ENCODE measurements around the gene KCNN2.
"Not testable (repeated sequence)": the region's sequence is repeated elsewhere in the genome, so short reads cannot be mapped to it uniquely, and the experiment has no call there.

The KCNN2 gene

DNA sequence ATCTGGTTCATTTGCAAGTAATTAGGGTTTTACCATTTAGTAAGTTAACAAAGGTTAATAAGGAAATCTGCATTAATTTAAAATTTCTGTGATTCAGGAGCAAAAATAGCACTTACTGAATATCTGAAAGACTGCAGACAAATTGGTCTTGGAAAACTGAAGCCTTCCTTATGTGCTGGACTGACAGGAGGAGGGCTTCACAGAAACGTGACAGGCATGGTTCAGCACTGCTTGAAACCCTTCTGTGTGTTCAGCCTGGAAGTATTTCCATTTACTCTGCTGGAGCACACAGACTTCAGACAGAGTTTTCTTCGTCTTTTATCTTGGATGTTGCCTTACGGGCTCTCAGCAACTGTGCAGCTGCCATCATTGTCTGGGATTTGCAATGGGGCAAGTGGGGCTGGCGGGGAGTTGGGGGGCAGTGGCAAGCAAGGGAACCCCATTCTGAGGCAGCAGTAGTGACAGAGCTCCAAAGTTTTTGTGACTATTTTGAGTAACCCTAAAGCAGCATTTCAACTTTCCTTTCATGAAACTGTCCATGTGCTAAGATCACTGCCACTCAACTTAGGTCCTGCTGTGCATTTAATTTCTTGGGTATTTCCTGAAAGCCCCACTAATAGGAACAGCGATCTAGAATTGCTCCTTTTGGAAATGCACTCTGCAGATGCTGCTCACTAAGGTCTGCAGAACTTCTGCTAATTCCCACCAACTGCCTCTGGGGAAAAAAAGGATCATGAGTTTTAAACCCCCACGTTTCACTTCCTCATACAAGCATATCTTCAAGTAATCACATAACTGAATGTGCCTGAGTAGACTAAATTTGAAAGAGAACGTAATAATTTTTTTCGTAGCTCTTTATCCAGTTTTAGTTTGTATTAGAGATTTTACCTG lies 56.6 kb downstream of the KCNN2 start:
- no peak for DNase-seq
- no peaks in the 10 kb centered on the region for H3K4me1 ChIP-seq
- no peaks in the 10 kb centered on the region for H3K9me3 ChIP-seq
- TF ChIP-seq, protein P1, sequence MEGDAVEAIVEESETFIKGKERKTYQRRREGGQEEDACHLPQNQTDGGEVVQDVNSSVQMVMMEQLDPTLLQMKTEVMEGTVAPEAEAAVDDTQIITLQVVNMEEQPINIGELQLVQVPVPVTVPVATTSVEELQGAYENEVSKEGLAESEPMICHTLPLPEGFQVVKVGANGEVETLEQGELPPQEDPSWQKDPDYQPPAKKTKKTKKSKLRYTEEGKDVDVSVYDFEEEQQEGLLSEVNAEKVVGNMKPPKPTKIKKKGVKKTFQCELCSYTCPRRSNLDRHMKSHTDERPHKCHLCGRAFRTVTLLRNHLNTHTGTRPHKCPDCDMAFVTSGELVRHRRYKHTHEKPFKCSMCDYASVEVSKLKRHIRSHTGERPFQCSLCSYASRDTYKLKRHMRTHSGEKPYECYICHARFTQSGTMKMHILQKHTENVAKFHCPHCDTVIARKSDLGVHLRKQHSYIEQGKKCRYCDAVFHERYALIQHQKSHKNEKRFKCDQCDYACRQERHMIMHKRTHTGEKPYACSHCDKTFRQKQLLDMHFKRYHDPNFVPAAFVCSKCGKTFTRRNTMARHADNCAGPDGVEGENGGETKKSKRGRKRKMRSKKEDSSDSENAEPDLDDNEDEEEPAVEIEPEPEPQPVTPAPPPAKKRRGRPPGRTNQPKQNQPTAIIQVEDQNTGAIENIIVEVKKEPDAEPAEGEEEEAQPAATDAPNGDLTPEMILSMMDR (IDR thresholded peaks at IDR 0.05; ENCODE audit: low read depth, low read length): no peak
- no peak overlapping the region for H3K4me3 ChIP-seq (ENCODE audit: low read depth, low read length)
- peaks cover 5% of the 10 kb centered on the region; the same call in 1 of the 2 replicates for H3K27me3 ChIP-seq
- H3K36me3 ChIP-seq: no peaks in the 10 kb centered on the region

DNA sequence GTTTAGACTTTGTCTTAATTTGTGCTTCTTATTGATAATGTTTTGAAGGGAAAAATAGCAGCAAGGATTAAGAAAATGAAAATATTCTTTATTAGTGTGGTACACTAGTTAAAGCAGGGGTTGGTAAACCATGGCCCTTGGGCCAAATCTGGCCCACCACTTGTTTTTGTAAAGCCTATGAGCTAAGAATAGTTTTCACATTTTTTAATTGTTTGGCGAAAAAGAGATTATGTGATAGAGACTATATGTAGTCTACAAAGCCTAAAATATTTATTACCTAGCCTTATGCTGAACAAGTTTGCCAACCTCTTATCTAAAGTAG lies 57.2 kb downstream of the KCNN2 start:
- Histone ChIP-seq H3K4me1 (no peaks in the 10 kb centered on the region), H3K27me3 (peaks cover 5% of the 10 kb centered on the region; the same call in 1 of the 2 replicates), H3K4me3 (ENCODE audit: low read depth, low read length) (no peak overlapping the region), H3K9me3 (no peaks in the 10 kb centered on the region), H3K36me3 (no peaks in the 10 kb centered on the region)
- TF ChIP-seq, protein P1 (IDR thresholded peaks at IDR 0.05; ENCODE audit: low read depth, low read length): no peak
- no peak for DNase-seq

DNA sequence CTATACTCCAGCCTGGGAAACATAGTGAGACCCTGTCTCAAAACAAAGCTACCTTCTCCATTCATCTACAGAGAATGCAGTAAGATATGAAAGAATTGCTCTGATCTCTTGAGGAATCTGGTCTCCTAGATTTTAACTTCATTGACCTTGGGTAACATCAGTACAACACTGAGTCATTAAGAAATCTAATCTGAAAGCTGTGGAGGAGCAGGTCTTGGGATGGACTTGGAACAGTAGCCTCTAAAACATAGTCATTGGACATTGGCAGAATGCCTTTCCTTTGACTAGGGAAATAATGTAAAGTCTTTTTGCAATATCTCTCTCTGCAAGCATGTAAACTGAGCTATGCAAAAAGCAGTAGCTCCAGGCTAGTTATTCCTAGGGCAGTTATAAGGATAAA lies 58.1 kb downstream of the KCNN2 start:
- TF ChIP-seq, protein P1 (IDR thresholded peaks at IDR 0.05; ENCODE audit: low read depth, low read length): no peak
- Histone ChIP-seq H3K36me3 (no peaks in the 10 kb centered on the region), H3K27me3 (peaks cover 5% of the 10 kb centered on the region; the same call in 1 of the 2 replicates), H3K9me3 (no peaks in the 10 kb centered on the region), H3K4me3 (ENCODE audit: low read depth, low read length) (no peak overlapping the region), H3K4me1 (no peaks in the 10 kb centered on the region)
- no peak for DNase-seq

- H3K36me3 ChIP-seq: no peaks in the 10 kb centered on the region
- H3K4me3 ChIP-seq (ENCODE audit: low read depth, low read length): no peak overlapping the region
- no peaks in the 10 kb centered on the region for H3K4me1 ChIP-seq
- H3K9me3 ChIP-seq: no peaks in the 10 kb centered on the region
- TF ChIP-seq, protein P1 (IDR thresholded peaks at IDR 0.05; ENCODE audit: low read depth, low read length): no peak
- no peak for DNase-seq
- peaks cover 1% of the 10 kb centered on the region; the same call in 1 of the 2 replicates for H3K27me3 ChIP-seq
Measured at GRCh38 chr5:114427204-114427603, 65.3 kb downstream of the KCNN2 start.

- Histone ChIP-seq H3K36me3 (no peaks in the 10 kb centered on the region), H3K4me1 (no peaks in the 10 kb centered on the region), H3K27me3 (no peaks in the 10 kb centered on the region), H3K4me3 (ENCODE audit: low read depth, low read length) (no peak overlapping the region), H3K9me3 (no peaks in the 10 kb centered on the region)
- TF ChIP-seq, protein P1 (IDR thresholded peaks at IDR 0.05; ENCODE audit: low read depth, low read length): no peak
- no peak for DNase-seq
Measured at GRCh38 chr5:114430532-114430931, 68.7 kb downstream of the KCNN2 start.

GRCh38 chr5:114432684-114433083 lies 70.8 kb downstream of the KCNN2 start:
- not testable (repeated sequence) for H3K36me3 ChIP-seq; H3K4me3 ChIP-seq (ENCODE audit: low read depth, low read length); DNase-seq; H3K27me3 ChIP-seq; H3K9me3 ChIP-seq; H3K4me1 ChIP-seq
